Breast epithelium (tissue), 3 donors: ENCODE results near the gene PRDM1.

ENCODE experiments used
- CTCF ChIP-seq, 3 donors: fragments of 450-650 bp; IDR thresholded peaks; one replicate each; pipeline ENCODE4 v1.5.1; 2016 to 2017; ENCODE audit warnings: antibody characterized with exemption in 3 of 3, mild to moderate bottlenecking in 3 of 3, moderate library complexity in 3 of 3
- POLR2A ChIP-seq: fragments of 450-650 bp; IDR thresholded peaks from one replicate; pipeline ENCODE4 v1.6.1; 2016; ENCODE audit warnings: antibody characterized with exemption, mild to moderate bottlenecking, moderate library complexity
- POLR2AphosphoS5 ChIP-seq, 3 donors: sonication (generic); formaldehyde crosslinking; IDR thresholded peaks; one replicate each; pipeline ENCODE4 v1.6.1; 2017; ENCODE audit warnings: antibody characterized with exemption in 3 of 3

- TF ChIP-seq CTCF (IDR thresholded peaks at IDR 0.05), result no peak
- no peak for TF ChIP-seq POLR2A
- no peak for TF ChIP-seq POLR2AphosphoS5 (IDR thresholded peaks at IDR 0.05)
These were observed 27.3 kb downstream of the PRDM1 start for GRCh38 chr6:106113256-106113959.
